ENCODE data around the gene LLGL2. TPM values are rescaled to one million over a fixed set of nuclear protein-coding genes. Genes with fewer than 3 reads are reported as not detected.

Gene LLGL2
- total RNA-seq, 1 experiment from 2014 or later, result 6.1 TPM

DNA sequence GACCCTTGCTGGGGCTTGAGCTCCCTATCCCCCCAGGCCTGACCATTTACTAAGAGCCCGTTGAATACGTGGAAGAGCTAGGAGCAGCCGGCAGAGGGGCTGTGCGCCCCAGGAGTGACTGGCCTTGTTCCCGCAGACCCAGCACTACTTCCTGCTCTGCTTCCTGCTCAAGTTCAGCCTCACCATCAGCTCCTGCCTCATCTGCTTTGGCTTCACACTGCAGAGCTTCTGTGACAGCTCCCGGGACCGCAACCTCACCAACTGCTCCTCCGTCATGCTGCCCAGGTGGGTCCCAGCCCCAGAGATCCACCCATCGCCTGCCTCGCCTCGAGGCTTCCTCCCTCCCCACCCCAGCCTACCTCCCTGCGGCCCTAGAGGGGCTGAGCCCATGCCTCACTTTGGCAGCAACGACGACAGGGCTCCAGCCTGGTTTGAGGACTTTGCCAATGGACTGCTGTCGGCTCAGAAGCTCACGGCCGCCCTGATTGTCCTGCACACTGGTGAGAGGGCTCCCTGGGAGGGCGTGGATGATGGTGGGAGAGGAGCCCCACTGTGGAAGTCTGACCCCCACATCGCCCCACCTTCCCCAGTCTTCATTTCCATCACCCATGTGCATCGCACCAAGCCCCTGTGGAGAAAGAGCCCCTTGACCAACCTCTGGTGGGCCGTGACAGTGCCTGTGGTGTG, 27.3 kb upstream of the LLGL2 start:
- H3K4me1 ChIP-seq (ENCODE audit: low read length), result no peaks in the 10 kb centered on the region
- no peaks in the 10 kb centered on the region for H4K20me1 ChIP-seq (ENCODE audit: insufficient read depth, low read depth, low read length)
- H3K4me2 ChIP-seq (ENCODE audit: low read depth, low read length, poor library complexity, severe bottlenecking), result no peak overlapping the region
- no peaks in the 10 kb centered on the region for H3K27me3 ChIP-seq (ENCODE audit: low read length)
- H3K79me2 ChIP-seq (ENCODE audit: low read length), result no peaks in the 10 kb centered on the region
- no peak overlapping the region for H3K27ac ChIP-seq (ENCODE audit: low read length)
- H3K9me2 ChIP-seq (replicated peaks; ENCODE audit: insufficient read depth, low read length), result no peaks in the 10 kb centered on the region
- no peaks in the 10 kb centered on the region for H3K9me3 ChIP-seq (ENCODE audit: low read length)
- H3K9ac ChIP-seq (ENCODE audit: low read length), result no peak overlapping the region
- no peak overlapping the region for H2AFZ ChIP-seq (ENCODE audit: low read length)
- no peak for DNase-seq
- no peak overlapping the region for H3K4me3 ChIP-seq (ENCODE audit: low read length)
- H3K36me3 ChIP-seq (ENCODE audit: insufficient read depth, low read length), result no peaks in the 10 kb centered on the region

DNA sequence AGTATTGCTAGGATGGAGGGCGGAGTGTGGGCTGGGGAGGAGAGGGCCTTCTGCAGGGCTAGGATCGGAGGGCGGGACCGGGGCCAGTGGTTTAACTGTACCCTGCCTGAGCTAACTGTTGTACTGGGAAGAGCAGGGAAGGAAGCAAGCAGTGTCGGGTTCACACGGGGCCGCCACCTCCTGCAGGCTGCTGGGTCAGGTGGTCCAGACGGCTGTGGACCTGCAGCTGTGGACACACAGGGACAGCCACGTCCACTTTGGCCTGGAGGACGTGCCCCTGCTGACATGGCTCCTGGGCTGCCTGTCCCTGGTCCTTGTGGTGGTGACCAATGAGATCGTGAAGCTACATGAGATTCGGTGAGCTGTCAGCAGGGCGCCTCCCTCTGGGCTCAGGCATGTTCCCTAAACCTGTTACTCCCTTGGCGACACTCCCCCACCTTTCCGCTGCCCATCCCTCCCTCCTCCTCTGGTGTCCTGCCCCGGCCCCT, 26.7 kb upstream of the LLGL2 start:
- H3K4me2 ChIP-seq (ENCODE audit: low read depth, low read length, poor library complexity, severe bottlenecking), result no peak overlapping the region
- no peaks in the 10 kb centered on the region for H3K36me3 ChIP-seq (ENCODE audit: insufficient read depth, low read length)
- no peak overlapping the region for H3K9ac ChIP-seq (ENCODE audit: low read length)
- no peak overlapping the region for H2AFZ ChIP-seq (ENCODE audit: low read length)
- no peaks in the 10 kb centered on the region for H3K9me3 ChIP-seq (ENCODE audit: low read length)
- no peaks in the 10 kb centered on the region for H3K4me1 ChIP-seq (ENCODE audit: low read length)
- no peaks in the 10 kb centered on the region for H3K27me3 ChIP-seq (ENCODE audit: low read length)
- no peaks in the 10 kb centered on the region for H4K20me1 ChIP-seq (ENCODE audit: insufficient read depth, low read depth, low read length)
- H3K4me3 ChIP-seq (ENCODE audit: low read length), result no peak overlapping the region
- no peak overlapping the region for H3K27ac ChIP-seq (ENCODE audit: low read length)
- no peak for DNase-seq
- H3K9me2 ChIP-seq (replicated peaks; ENCODE audit: insufficient read depth, low read length), result no peaks in the 10 kb centered on the region
- H3K79me2 ChIP-seq (ENCODE audit: low read length), result no peaks in the 10 kb centered on the region

DNA sequence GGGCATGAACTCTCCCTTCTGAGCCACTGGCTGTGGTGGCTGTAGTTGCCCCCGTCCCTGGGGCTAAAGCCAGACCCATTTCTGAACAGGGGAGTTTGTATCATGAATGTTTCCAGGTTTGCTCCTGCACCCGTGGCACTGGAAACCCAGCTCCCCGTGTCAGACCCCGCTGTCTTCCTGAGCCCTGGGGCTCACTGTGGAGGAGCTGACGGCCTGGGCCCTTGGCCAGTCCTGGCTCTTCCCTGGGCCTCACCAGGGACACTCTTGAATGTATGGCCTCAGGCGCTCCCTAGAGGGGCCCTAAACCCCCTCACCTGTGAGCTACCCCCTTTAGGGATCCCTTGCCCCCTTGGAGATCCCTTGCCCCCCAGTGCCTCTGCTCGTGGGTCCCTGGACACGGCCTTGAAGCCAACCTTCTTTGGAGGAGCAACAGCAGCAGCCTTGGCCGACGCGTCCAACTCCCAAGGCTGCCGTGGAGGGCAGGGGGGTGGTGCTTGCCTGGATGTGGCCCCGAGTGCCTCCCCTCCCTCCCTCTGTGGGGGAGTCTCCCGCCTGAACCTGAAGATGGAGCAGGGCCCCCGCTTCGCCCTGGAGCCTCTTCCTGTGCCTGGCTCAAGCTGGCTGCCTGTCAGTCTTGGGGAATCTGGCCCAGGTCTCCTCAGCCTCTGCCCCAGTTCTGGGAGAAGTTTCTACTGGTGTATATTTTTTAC, 26.0 kb upstream of the LLGL2 start:
- H3K79me2 ChIP-seq (ENCODE audit: low read length), result no peaks in the 10 kb centered on the region
- no peak overlapping the region for H3K9ac ChIP-seq (ENCODE audit: low read length)
- DNase-seq, result no peak
- H3K4me1 ChIP-seq (ENCODE audit: low read length), result no peaks in the 10 kb centered on the region
- H3K4me3 ChIP-seq (ENCODE audit: low read length), result no peak overlapping the region
- H3K36me3 ChIP-seq (ENCODE audit: insufficient read depth, low read length), result no peaks in the 10 kb centered on the region
- H4K20me1 ChIP-seq (ENCODE audit: insufficient read depth, low read depth, low read length), result peaks cover under 1% of the 10 kb centered on the region; the same call in 1 of the 2 replicates
- no peaks in the 10 kb centered on the region for H3K9me2 ChIP-seq (replicated peaks; ENCODE audit: insufficient read depth, low read length)
- H3K27ac ChIP-seq (ENCODE audit: low read length), result no peak overlapping the region
- H3K9me3 ChIP-seq (ENCODE audit: low read length), result no peaks in the 10 kb centered on the region
- no peak overlapping the region for H2AFZ ChIP-seq (ENCODE audit: low read length)
- H3K27me3 ChIP-seq (ENCODE audit: low read length), result no peaks in the 10 kb centered on the region
- H3K4me2 ChIP-seq (ENCODE audit: low read depth, low read length, poor library complexity, severe bottlenecking), result no peak overlapping the region

DNA sequence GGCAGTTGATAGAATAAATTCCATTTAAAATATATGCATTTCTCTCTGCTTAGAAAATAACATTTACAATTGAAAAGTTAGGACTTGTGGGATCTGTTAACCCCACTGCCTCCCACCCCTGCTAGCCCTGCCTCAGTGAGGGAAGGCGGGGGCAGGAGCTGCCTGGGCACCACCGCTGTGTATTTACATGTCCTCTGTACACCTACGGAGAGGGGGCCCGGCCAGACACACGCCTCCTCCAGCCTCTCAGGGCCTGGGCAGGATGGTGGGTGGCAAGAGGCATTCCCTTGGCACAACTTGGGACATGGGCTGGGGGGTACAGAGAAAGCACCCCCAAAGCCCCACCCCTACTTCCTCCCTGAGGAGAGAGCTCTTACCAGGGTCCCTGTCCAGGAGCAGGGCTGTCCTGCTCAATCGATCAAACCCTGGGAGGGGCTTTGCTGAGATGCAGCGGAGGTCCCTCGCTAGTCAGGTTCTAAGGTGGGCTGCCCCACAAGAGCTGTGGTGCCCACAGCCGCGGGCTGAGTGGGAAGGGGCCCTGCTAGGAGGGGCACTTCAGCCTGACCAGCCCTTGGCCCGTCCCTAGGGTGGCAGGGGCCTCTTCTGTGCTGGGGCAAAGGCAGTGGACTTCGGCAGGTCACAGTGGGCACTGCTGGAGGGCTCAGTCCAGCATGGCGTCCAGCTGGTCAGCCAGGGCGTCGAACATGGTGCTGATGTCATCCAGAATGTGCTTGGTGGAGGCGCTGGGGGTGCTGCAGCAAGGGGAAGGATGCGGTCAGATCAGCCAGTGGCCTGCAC, 24.9 kb upstream of the LLGL2 start:
- DNase-seq, result no peak
- no peaks in the 10 kb centered on the region for H3K4me1 ChIP-seq (ENCODE audit: low read length)
- no peak overlapping the region for H3K4me2 ChIP-seq (ENCODE audit: low read depth, low read length, poor library complexity, severe bottlenecking)

DNA sequence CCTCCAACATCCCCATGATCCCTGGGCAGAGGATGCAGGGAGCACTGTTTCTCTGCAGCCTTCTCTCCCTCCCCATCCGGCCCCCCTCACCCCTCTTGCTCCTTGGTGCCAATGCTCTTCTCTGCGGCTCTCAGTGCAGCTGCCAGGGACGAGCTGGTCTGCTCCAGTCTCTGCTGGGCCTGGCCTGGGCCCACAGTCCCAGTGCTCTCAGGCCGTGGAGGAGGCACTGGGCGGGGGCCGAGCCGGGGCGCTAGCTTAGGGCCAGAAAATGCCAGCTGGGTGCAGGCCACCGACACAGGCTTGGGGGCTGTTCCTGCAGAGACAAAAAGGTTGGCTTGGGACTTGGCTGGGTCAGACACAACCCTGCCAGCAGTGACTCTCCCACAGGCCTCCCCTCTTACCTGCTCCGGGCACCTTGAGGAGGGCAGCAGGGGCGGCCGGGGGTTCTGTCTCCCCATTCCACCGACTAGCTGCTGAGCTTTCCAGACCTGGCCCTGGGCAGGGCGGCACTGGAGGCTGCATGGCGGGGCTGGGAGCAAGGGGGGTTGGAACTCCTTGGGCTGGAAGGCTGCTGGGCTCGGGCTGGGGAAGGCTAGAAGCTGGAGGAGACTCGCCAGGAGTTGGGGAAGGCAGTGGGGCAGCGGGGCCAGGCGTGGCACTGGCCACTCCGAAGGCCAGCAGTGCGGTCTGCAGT, 24.0 kb upstream of the LLGL2 start:
- H3K9me3 ChIP-seq (ENCODE audit: low read length), result no peaks in the 10 kb centered on the region
- no peaks in the 10 kb centered on the region for H3K79me2 ChIP-seq (ENCODE audit: low read length)
- no peak overlapping the region for H3K9ac ChIP-seq (ENCODE audit: low read length)
- H3K4me1 ChIP-seq (ENCODE audit: low read length), result no peaks in the 10 kb centered on the region
- no peak overlapping the region for H3K4me2 ChIP-seq (ENCODE audit: low read depth, low read length, poor library complexity, severe bottlenecking)
- H4K20me1 ChIP-seq (ENCODE audit: insufficient read depth, low read depth, low read length), result peaks cover 4% of the 10 kb centered on the region; the same call in 1 of the 2 replicates
- no peaks in the 10 kb centered on the region for H3K36me3 ChIP-seq (ENCODE audit: insufficient read depth, low read length)
- no peak overlapping the region for H2AFZ ChIP-seq (ENCODE audit: low read length)
- no peak for DNase-seq
- H3K27me3 ChIP-seq (ENCODE audit: low read length), result no peaks in the 10 kb centered on the region
- no peaks in the 10 kb centered on the region for H3K9me2 ChIP-seq (replicated peaks; ENCODE audit: insufficient read depth, low read length)
- no peak overlapping the region for H3K4me3 ChIP-seq (ENCODE audit: low read length)
- no peak overlapping the region for H3K27ac ChIP-seq (ENCODE audit: low read length)

More for the DNA sequence above, 24.9 kb upstream of the LLGL2 start:
- Histone ChIP-seq H3K27me3 (ENCODE audit: low read length) (no peaks in the 10 kb centered on the region), H2AFZ (ENCODE audit: low read length) (no peak overlapping the region), H3K9me3 (ENCODE audit: low read length) (no peaks in the 10 kb centered on the region), H3K79me2 (ENCODE audit: low read length) (no peaks in the 10 kb centered on the region), H3K36me3 (ENCODE audit: insufficient read depth, low read length) (no peaks in the 10 kb centered on the region), H3K4me3 (ENCODE audit: low read length) (no peak overlapping the region), H4K20me1 (ENCODE audit: insufficient read depth, low read depth, low read length) (peaks cover 4% of the 10 kb centered on the region; the same call in 1 of the 2 replicates), H3K9ac (ENCODE audit: low read length) (no peak overlapping the region), H3K9me2 (replicated peaks; ENCODE audit: insufficient read depth, low read length) (no peaks in the 10 kb centered on the region), H3K27ac (ENCODE audit: low read length) (no peak overlapping the region)

DNA sequence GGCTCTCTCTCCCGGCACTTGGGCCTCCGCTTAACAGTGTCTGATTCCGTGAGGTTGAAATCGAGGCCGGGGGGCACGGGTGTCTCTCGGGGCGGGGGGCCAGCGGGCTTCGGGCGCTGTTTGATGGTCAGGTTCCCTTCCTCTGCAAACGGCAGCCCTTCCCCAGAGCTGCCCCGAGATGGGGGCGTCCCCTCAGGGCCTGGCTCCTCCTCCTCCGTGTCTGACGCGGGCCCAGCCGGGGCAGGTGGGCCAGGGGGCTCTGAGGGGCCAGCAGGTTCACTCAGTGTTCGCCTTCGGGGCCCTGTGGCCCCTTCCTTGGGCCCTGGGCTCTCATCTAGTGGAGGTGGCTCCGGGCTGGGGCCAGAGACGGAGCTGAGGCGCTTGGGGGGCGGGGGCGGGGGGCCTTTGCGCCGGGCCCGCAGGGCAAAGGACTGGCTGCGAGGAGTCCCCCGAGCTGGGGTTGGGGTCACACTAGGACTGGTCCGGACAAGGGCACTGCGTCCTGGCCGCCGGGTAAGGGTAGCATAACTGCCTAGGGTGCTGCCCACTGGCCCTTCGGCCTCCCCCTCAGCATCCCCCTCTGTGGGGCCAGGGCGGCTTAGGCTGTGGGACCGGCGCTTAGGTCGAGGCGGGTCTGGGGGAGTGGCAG, 23.3 kb upstream of the LLGL2 start:
- Histone ChIP-seq H2AFZ (ENCODE audit: low read length) (no peak overlapping the region), H3K27ac (ENCODE audit: low read length) (no peak overlapping the region), H3K9ac (ENCODE audit: low read length) (no peak overlapping the region), H3K4me2 (ENCODE audit: low read depth, low read length, poor library complexity, severe bottlenecking) (no peak overlapping the region), H3K4me1 (ENCODE audit: low read length) (no peaks in the 10 kb centered on the region), H3K36me3 (ENCODE audit: insufficient read depth, low read length) (no peaks in the 10 kb centered on the region), H3K4me3 (ENCODE audit: low read length) (no peak overlapping the region), H3K9me2 (replicated peaks; ENCODE audit: insufficient read depth, low read length) (no peaks in the 10 kb centered on the region), H3K79me2 (ENCODE audit: low read length) (no peaks in the 10 kb centered on the region), H3K9me3 (ENCODE audit: low read length) (no peaks in the 10 kb centered on the region), H4K20me1 (ENCODE audit: insufficient read depth, low read depth, low read length) (peaks cover 4% of the 10 kb centered on the region; the same call in 1 of the 2 replicates), H3K27me3 (ENCODE audit: low read length) (no peaks in the 10 kb centered on the region)
- DNase-seq, result no peak

DNA sequence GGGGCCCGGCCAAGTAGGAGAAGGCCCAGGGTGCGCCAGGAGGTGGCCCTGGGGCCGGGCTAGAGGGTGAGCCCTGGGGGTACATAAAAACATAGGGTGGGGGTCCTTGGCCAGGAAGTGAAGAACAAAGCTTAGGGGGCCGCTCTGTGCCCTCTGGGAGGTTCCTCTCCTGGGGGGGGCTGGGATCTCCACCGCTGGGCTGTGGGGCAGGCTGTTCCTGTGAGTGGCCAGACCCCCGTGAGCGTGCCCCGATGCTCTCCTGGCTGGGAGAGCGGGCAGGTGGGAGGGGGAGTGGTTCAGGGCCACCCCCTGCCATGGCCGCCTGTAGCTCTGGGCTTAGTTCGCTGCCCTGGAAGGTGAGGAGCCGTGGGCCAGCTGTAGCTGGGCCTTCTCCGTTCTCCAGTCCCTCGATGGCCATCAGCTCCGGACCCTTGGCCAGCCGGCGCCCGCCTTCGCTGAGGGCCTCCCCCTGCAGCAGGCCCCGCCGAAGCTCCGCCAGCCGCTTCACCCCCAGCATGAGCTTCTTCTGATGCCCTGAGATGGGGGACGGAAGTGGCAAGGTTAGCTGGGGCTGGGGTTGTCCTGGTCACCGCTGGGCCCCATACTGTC, 22.7 kb upstream of the LLGL2 start:
- Histone ChIP-seq H3K27ac (ENCODE audit: low read length) (no peak overlapping the region), H3K79me2 (ENCODE audit: low read length) (no peaks in the 10 kb centered on the region), H3K9me3 (ENCODE audit: low read length) (no peaks in the 10 kb centered on the region), H3K4me2 (ENCODE audit: low read depth, low read length, poor library complexity, severe bottlenecking) (no peak overlapping the region), H3K27me3 (ENCODE audit: low read length) (no peaks in the 10 kb centered on the region), H3K9me2 (replicated peaks; ENCODE audit: insufficient read depth, low read length) (no peaks in the 10 kb centered on the region), H3K36me3 (ENCODE audit: insufficient read depth, low read length) (no peaks in the 10 kb centered on the region), H4K20me1 (ENCODE audit: insufficient read depth, low read depth, low read length) (peaks cover 4% of the 10 kb centered on the region; the same call in 1 of the 2 replicates), H3K9ac (ENCODE audit: low read length) (no peak overlapping the region), H2AFZ (ENCODE audit: low read length) (no peak overlapping the region), H3K4me3 (ENCODE audit: low read length) (no peak overlapping the region), H3K4me1 (ENCODE audit: low read length) (no peaks in the 10 kb centered on the region)
- no peak for DNase-seq

Data from Karpas-422 (cell line).